K562 (cell line): Measurements from ENCODE around the gene PHTF2. TPM values are rescaled to one million over a fixed set of nuclear protein-coding genes. Genes with fewer than 3 reads are reported as not detected.

Source experiments
- CCAR2 ChIP-seq: fragments of 200-400 bp; formaldehyde crosslinking; IDR thresholded peaks from 2 replicates; pipeline ENCODE4 v1.6.1; 2017; ENCODE audit warnings: mild to moderate bottlenecking, low read depth, low read length
- EP300 ChIP-seq: IDR thresholded peaks from 2 replicates; pipeline ENCODE4 v1.6.1; 2012; ENCODE audit warnings: low read length, improper control_type of control experiment
- HINFP ChIP-seq: fragments of 450-650 bp; conservative IDR thresholded peaks from 2 replicates; pipeline ENCODE4 v1.6.1; 2016; ENCODE audit warnings: missing genetic modification characterization, low read depth, mild to moderate bottlenecking, control low read depth, missing compliant biosample characterization
- NCOA6 ChIP-seq: fragments of 450-650 bp; IDR thresholded peaks from 2 replicates; pipeline ENCODE4 v1.6.1; 2017; ENCODE audit warnings: mild to moderate bottlenecking
- PML ChIP-seq: IDR thresholded peaks from 2 replicates; pipeline ENCODE4 v1.6.1; 2012; ENCODE audit warnings: low read length, inconsistent platforms
- RBM39 ChIP-seq: fragments of 200-400 bp; formaldehyde crosslinking; optimal IDR thresholded peaks from 2 replicates; pipeline ENCODE3; 2018; ENCODE audit warnings: low read depth, low read length
- SRSF1 ChIP-seq: fragments of 200-400 bp; formaldehyde crosslinking; IDR thresholded peaks from 2 replicates; pipeline ENCODE4 v1.6.1; 2017; ENCODE audit warnings: mild to moderate bottlenecking, low read depth, low read length, moderate library complexity
- STAT5A ChIP-seq: IDR thresholded peaks from 2 replicates; pipeline ENCODE4 v1.6.1; 2012; ENCODE audit warnings: low read length, inconsistent platforms, borderline replicate concordance
- TBL1XR1 ChIP-seq, 2 experiments: IDR thresholded peaks; 2 replicates each; pipeline ENCODE4 v1.6.1; 2012; ENCODE audit warnings: improper control_type of control experiment in 2 of 2, low read length in 2 of 2, mild to moderate bottlenecking in 1 of 2
- TEAD4 ChIP-seq, 2 experiments: sonication (generic) in 1 of 2; formaldehyde crosslinking in 1 of 2; IDR thresholded peaks; 2 replicates each; pipeline versions ENCODE4 v1.6.1 to v1.8.0; 2012 to 2022; ENCODE audit warnings: borderline replicate concordance in 1 of 2, inconsistent platforms in 1 of 2, low read length in 1 of 2, mild to moderate bottlenecking in 1 of 2, missing genetic modification reagents in 1 of 2
- TGIF2 ChIP-seq: sonication (generic); formaldehyde crosslinking; IDR thresholded peaks from 2 replicates; pipeline ENCODE4 v1.8.1; 2022; ENCODE audit warnings: mild to moderate bottlenecking, missing genetic modification reagents, moderate library complexity
- TRIM24 ChIP-seq, 2 experiments: fragments of 450-650 bp; IDR thresholded peaks; 2 replicates each; pipeline ENCODE4 v1.6.1; 2016
- TSC22D4 ChIP-seq: fragments of 450-650 bp; IDR thresholded peaks from 2 replicates; pipeline ENCODE4 v1.6.1; 2016; ENCODE audit warnings: missing genetic modification characterization, missing biosample characterization, control low read depth
- YY1 ChIP-seq, 3 experiments: IDR thresholded peaks; 2 replicates each; pipeline ENCODE4 v1.6.1; 2011; ENCODE audit warnings: low read length in 2 of 3, mild to moderate bottlenecking in 2 of 3, moderate library complexity in 2 of 3, borderline replicate concordance in 1 of 3, control low read depth in 1 of 3, low read depth in 1 of 3; ENCODE audit not compliant: insufficient read depth in 3 of 3, insufficient replicate concordance in 2 of 3, control insufficient read depth in 1 of 3, insufficient read length in 1 of 3; ENCODE audit errors: extremely low read depth in 1 of 3
- ZNF184 ChIP-seq: sonication (generic); formaldehyde crosslinking; IDR thresholded peaks from 2 replicates; pipeline ENCODE4 v1.5.0; 2020; ENCODE audit warnings: missing genetic modification reagents
- ZNF282 ChIP-seq: sonication (generic); formaldehyde crosslinking; IDR thresholded peaks from 2 replicates; pipeline ENCODE4 v1.8.1; 2023; ENCODE audit warnings: missing genetic modification reagents
- ZNF444 ChIP-seq: fragments of 250-450 bp; sonication (Bioruptor Pico); IDR thresholded peaks from 2 replicates; pipeline ENCODE4 v1.4.0; 2020; ENCODE audit warnings: mild to moderate bottlenecking, moderate library complexity
- ZNF780A ChIP-seq: fragments of 250-450 bp; sonication (Bioruptor Pico); IDR thresholded peaks from 2 replicates; pipeline ENCODE4 v1.5.0; 2021; ENCODE audit warnings: mild to moderate bottlenecking
- polyA plus RNA-seq, 8 experiments: library from polyadenylated mRNA; depleted of rRNA in 4 of 8; stranded (reverse) in 5 of 8; unstranded in 3 of 8; fragments of >200 nt; fragmentation: Nextera tagmentation in 2 of 8; fragmentation: Illumina TruSeq in 1 of 8; extraction: Ambion mirVana in 2 of 8; extraction: Trizol in 1 of 8; gene quantifications; 2 replicates each; pipeline versions ENCODE4 v1.2.1 to v1.2.3, GENCODE V29; 2011 to 2014; ENCODE audit warnings: inconsistent platforms in 1 of 8, missing spikeins in 1 of 8
- total RNA-seq, 7 experiments: library from RNA; depleted of rRNA in 6 of 7; stranded (reverse); fragments of >200 nt in 6 of 7; fragmentation: Illumina TruSeq in 2 of 7; extraction: Trizol in 2 of 7; gene quantifications; 2 replicates each; pipeline versions ENCODE4 v1.2.1 to v1.2.3, GENCODE V29; 2011 to 2021; ENCODE audit warnings: low replicate concordance in 1 of 7

The PHTF2 gene
- total and polyA plus RNA-seq, 9 of the 15 experiments (the other 6 are each of a cell fraction or from before 2014, with no cell fraction given), result 17.9 to 43.6 (median 25.4) TPM

DNA sequence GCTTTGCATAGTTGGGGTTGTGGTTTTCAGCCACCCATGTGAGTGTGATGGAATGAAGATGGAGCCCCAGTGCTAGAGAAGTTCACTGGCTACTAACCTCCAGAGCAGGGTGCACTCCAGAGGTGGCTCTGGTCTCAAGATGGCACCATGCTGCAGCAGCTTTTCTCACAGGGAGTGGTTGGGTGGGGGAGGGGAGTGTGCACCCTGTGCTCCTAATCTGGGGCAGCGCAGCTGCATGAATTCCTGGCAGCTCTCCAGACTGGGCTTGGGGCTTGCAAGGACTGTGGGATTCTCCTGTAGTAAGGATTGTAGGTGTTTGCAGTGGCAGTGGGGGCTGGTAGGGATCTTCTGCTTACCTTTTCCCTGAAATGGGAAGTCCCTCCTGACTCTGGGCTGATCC lies 23.7 kb downstream of the PHTF2 start (continued):
- TF ChIP-seq TGIF2 (CRISPR knock-in tag), result no peak
- TF ChIP-seq TSC22D4, result no peak
- no peak for TF ChIP-seq CCAR2
- TF ChIP-seq ZNF780A (CRISPR knock-in tag), result no peak
- peak; percentile 61 for TF ChIP-seq TEAD4 (IDR thresholded peaks at IDR 0.05; ENCODE audit: low read length)
- no peak for TF ChIP-seq TEAD4 (CRISPR knock-in tag; IDR thresholded peaks at IDR 0.05; ENCODE audit: borderline replicate concordance)
- TF ChIP-seq TRIM24 (IDR thresholded peaks at IDR 0.05), result peak; percentile 68 to 82; a peak in 3 of 4 replicates
- no peak for TF ChIP-seq NCOA6
- TF ChIP-seq ZNF282 (CRISPR knock-in tag), result no peak
- TF ChIP-seq STAT5A, result peak; percentile 54; the same call in 1 of the 2 replicates
- TF ChIP-seq RBM39, result no peak
- TF ChIP-seq ZNF444, result no peak
- peak in 2 of 3 experiments; percentile 18 to 76 for TF ChIP-seq YY1 (IDR thresholded peaks at IDR 0.05; ENCODE audit: borderline replicate concordance in 1 of 3, control insufficient read depth in 1 of 3, extremely low read depth in 1 of 3, insufficient read depth in 3 of 3, insufficient read length in 1 of 3, insufficient replicate concordance in 2 of 3, low read depth in 1 of 3, low read length in 2 of 3)
- no peak for TF ChIP-seq TBL1XR1 (IDR thresholded peaks at IDR 0.05; ENCODE audit: low read length in 2 of 2)
- no peak for TF ChIP-seq PML
- TF ChIP-seq HINFP, result no peak
- no peak for TF ChIP-seq ZNF184
- peak; percentile 26; the same call in 1 of the 2 replicates for TF ChIP-seq EP300
- TF ChIP-seq SRSF1, result no peak
- TF ChIP-seq, all 486 proteins: peak for 22
